ENCODE measurements around the gene CDKN2C.

DNA sequence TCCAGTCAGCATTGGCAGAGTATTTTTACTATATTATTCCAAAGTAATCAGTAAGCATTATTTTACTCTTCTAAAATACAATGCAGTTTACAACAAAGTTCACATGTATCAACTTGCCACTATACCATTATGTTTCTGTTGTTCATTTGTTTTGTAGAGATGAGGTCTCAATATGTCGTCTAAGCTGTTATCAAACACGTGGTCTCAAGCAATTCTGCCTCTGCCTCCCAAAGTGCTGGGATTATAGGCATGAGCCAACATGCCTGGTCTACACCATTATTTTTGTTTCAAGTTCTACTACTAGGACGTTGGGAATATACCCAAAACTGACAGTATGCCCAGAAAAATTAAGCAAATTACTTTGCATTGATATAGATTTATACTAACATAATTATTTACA lies 29.8 kb upstream of the CDKN2C start:
- TF ChIP-seq, protein P1, sequence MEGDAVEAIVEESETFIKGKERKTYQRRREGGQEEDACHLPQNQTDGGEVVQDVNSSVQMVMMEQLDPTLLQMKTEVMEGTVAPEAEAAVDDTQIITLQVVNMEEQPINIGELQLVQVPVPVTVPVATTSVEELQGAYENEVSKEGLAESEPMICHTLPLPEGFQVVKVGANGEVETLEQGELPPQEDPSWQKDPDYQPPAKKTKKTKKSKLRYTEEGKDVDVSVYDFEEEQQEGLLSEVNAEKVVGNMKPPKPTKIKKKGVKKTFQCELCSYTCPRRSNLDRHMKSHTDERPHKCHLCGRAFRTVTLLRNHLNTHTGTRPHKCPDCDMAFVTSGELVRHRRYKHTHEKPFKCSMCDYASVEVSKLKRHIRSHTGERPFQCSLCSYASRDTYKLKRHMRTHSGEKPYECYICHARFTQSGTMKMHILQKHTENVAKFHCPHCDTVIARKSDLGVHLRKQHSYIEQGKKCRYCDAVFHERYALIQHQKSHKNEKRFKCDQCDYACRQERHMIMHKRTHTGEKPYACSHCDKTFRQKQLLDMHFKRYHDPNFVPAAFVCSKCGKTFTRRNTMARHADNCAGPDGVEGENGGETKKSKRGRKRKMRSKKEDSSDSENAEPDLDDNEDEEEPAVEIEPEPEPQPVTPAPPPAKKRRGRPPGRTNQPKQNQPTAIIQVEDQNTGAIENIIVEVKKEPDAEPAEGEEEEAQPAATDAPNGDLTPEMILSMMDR (conservative IDR thresholded peaks at IDR 0.05 in 1 of 2, IDR thresholded peaks at IDR 0.05 in 1 of 2; ENCODE audit: low read depth in 1 of 2, low read length in 2 of 2) = no peak
- TF ChIP-seq EZH2 (IDR thresholded peaks at IDR 0.05; ENCODE audit: low read length, missing control alignments) = no peak
